ENCODE measurements around the gene CD82. TPM values are rescaled to one million over a fixed set of nuclear protein-coding genes. Genes with fewer than 3 reads are reported as not detected.

The CD82 gene
- total and polyA plus RNA-seq, 2 of the 8 experiments (the other 6 are each of a cell fraction or from before 2014, with no cell fraction given): 7.9 to 10.3 TPM

DNA sequence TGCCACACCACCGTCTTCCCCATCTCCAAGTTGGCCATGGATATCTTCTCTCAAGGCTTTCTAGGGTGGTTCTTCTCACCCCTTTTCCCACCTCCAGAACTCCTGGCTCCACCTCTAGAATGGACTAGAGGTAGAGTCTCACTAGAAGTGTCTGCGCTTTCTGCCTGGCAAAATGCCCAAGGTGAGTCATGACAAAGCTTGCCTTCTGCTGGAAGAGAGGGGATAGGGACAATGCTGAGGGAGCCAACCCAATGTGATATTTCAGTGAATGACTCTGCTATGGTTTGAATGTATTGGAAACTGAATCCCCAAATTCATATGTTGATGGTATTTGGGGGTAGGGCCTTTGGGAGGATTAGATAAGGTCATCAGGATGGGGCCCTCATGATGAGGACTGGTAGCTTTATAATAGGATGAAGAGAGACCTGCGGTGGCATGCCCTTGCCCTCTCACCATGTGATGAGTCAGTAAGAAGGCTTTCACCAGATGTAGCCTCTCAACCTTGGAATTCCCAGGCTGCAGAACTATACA, 4.1 kb upstream of the CD82 start:
- Histone ChIP-seq H3K4ac (replicated peaks; ENCODE audit: insufficient read length, low read depth, low read length) (peak overlapping the region; percentile 44), H3K27me3 (replicated peaks in 1 of 4; ENCODE audit: control insufficient read depth in 3 of 4, extremely low read depth in 1 of 4, insufficient read depth in 3 of 4, low read length in 3 of 4) (peaks cover 0 to 9% (median 7%) of the 10 kb centered on the region in 4 experiments; a peak in 5 of 7 replicates), H3K36me3 (ENCODE audit: control insufficient read depth in 2 of 4, insufficient read depth in 4 of 4, low read length in 3 of 4) (no peaks in the 10 kb centered on the region), H3K56ac (replicated peaks; ENCODE audit: insufficient read length, low read depth, low read length) (no peak overlapping the region), H2BK15ac (ENCODE audit: low read length) (no peak overlapping the region), H3K79me2 (ENCODE audit: control insufficient read depth in 1 of 2, insufficient read depth in 2 of 2, low read length in 2 of 2) (no peaks in the 10 kb centered on the region), H4K5ac (ENCODE audit: insufficient read length, low read depth, low read length) (no peak overlapping the region), H3K23ac (ENCODE audit: insufficient read length) (no peak overlapping the region), H2BK12ac (ENCODE audit: low read depth, low read length) (no peak overlapping the region), H3K27ac (ENCODE audit: low read depth, low read length) (no peak overlapping the region), H3K79me1 (ENCODE audit: low read depth, low read length) (no peaks in the 10 kb centered on the region), H3K9me3 (ENCODE audit: insufficient read depth in 2 of 2, low read depth in 1 of 2, low read length in 1 of 2) (no peaks in the 10 kb centered on the region), H4K91ac (replicated peaks; ENCODE audit: insufficient read length, low read length) (peak overlapping the region; percentile 52), H3K4me1 (replicated peaks in 1 of 4; ENCODE audit: control insufficient read depth in 3 of 4, insufficient read depth in 4 of 4, low read length in 3 of 4) (peaks cover 14 to 30% (median 19%) of the 10 kb centered on the region in 4 experiments), H3K4me2 (ENCODE audit: insufficient read depth in 1 of 2, low read depth in 2 of 2, low read length in 2 of 2) (no peak overlapping the region), H2AFZ (ENCODE audit: low read length) (no peak overlapping the region), H3K18ac (ENCODE audit: extremely low read depth, low read length) (no peak overlapping the region), H2BK20ac (ENCODE audit: low read length) (no peak overlapping the region), H2BK5ac (ENCODE audit: low read depth, low read length) (no peak overlapping the region), H3K9ac (replicated peaks in 1 of 4; ENCODE audit: extremely low read depth in 1 of 4, low read depth in 3 of 4, low read length in 3 of 4) (no peak overlapping the region), H3K14ac (ENCODE audit: insufficient read length) (no peak overlapping the region), H2AK5ac (ENCODE audit: low read depth, low read length) (no peak overlapping the region), H3K4me3 (ENCODE audit: extremely low read depth in 1 of 4, insufficient read depth in 2 of 4, low read depth in 3 of 4, low read length in 4 of 4) (no peak overlapping the region), H3K23me2 (ENCODE audit: low read depth, low read length) (peaks cover 9% of the 10 kb centered on the region), H4K8ac (ENCODE audit: extremely low read depth, insufficient read depth, low read length) (no peak overlapping the region), H2BK120ac (replicated peaks; ENCODE audit: low read depth, low read length) (no peak overlapping the region), H4K20me1 (replicated peaks in 1 of 2; ENCODE audit: control insufficient read depth in 1 of 2, insufficient read depth in 2 of 2, low read length in 2 of 2) (peaks cover 0 to 2% of the 10 kb centered on the region in 2 experiments)
- FAIRE-seq (no peak), DNase-seq (ENCODE audit: low read depth in 1 of 2, low spot score in 2 of 2) (no peak)
- 91% methylated on average over 3 of the region's 3 CpGs; no CpG with 5 or more reads in 1 of the 2 experiments for WGBS, 2 experiments (ENCODE audit: extremely low coverage in 1 of 2, insufficient coverage in 1 of 2, insufficient read length in 1 of 2, insufficient replicate concordance in 2 of 2, low coverage in 1 of 2, low lambda C conversion rate in 2 of 2, missing lambda C conversion rate in 1 of 2)
- POLR2A ChIA-PET (ENCODE audit: partially characterized antibody): no interaction called here
- CTCF ChIA-PET (ENCODE audit: partially characterized antibody): interaction anchor here (0.7 to 14.7 kb wide), 7 partner anchors 10 to 366 kb away, joined by 3 to 182 read pairs (median 3); no protein-coding TSS in a partner anchor
- TF ChIP-seq HDAC2 (IDR thresholded peaks at IDR 0.05; ENCODE audit: borderline replicate concordance in 1 of 2, low read depth in 2 of 2, low read length in 2 of 2) (no peak), EGR1 (IDR thresholded peaks at IDR 0.05; ENCODE audit: borderline replicate concordance, low read depth, low read length) (no peak), CREB1 (IDR thresholded peaks at IDR 0.05) (no peak), GTF2F1 (IDR thresholded peaks at IDR 0.05; ENCODE audit: borderline replicate concordance, low read depth, low read length) (no peak), EZH2 (IDR thresholded peaks at IDR 0.05; ENCODE audit: low read depth, low read length, severe bottlenecking) (no peak), JUN (IDR thresholded peaks at IDR 0.05; ENCODE audit: low read depth, low read length) (no peak), KDM1A (IDR thresholded peaks at IDR 0.05; ENCODE audit: borderline replicate concordance, low read length) (no peak), SIN3A (conservative IDR thresholded peaks at IDR 0.05 in 1 of 2, IDR thresholded peaks at IDR 0.05 in 1 of 2; ENCODE audit: low read depth in 1 of 2, low read length in 2 of 2) (no peak), YY1 (IDR thresholded peaks at IDR 0.05; ENCODE audit: low read depth, low read length) (no peak)
- TF ChIP-seq, protein P1, sequence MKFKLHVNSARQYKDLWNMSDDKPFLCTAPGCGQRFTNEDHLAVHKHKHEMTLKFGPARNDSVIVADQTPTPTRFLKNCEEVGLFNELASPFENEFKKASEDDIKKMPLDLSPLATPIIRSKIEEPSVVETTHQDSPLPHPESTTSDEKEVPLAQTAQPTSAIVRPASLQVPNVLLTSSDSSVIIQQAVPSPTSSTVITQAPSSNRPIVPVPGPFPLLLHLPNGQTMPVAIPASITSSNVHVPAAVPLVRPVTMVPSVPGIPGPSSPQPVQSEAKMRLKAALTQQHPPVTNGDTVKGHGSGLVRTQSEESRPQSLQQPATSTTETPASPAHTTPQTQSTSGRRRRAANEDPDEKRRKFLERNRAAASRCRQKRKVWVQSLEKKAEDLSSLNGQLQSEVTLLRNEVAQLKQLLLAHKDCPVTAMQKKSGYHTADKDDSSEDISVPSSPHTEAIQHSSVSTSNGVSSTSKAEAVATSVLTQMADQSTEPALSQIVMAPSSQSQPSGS (IDR thresholded peaks at IDR 0.05; ENCODE audit: low read length): no peak
- TF ChIP-seq, protein P2, sequence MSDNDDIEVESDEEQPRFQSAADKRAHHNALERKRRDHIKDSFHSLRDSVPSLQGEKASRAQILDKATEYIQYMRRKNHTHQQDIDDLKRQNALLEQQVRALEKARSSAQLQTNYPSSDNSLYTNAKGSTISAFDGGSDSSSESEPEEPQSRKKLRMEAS (IDR thresholded peaks at IDR 0.05): no peak
